ENCODE measurements around the gene MYMX. TPM values are rescaled to one million over a fixed set of nuclear protein-coding genes. Genes with fewer than 3 reads are reported as not detected.

The MYMX gene
- total and polyA plus RNA-seq, 5 experiments from 2014 or later = not detected

- Mint-ChIP-seq H3K4me3 (peak overlapping the region in 9 of 10 donors; percentile 59 to 98 (median 90)), H3K36me3 (no peaks in the 10 kb centered on the region), H3K27me3 (peaks cover 0 to 13% (median 7%) of the 10 kb centered on the region in 5 donors), H3K27ac (peak overlapping the region; percentile 57 to 97 (median 89)), H3K4me1 (peaks cover 27 to 67% (median 54%) of the 10 kb centered on the region in 4 donors), H3K9me3 (no peaks in the 10 kb centered on the region)
- ATAC-seq (no peak), DNase-seq (no peak)
- POLR2A ChIA-PET = interaction anchor here (1.1 to 3.2 kb wide), 2 partner anchors 9 to 20 kb away, joined by 3 to 27 read pairs; partner anchors contain the start of genes HSP90AB1 and SLC35B2
These were observed 49.6 kb downstream of the MYMX start for GRCh38 chr6:44266347-44266746.

GRCh38 chr6:44267252-44267651, 50.5 kb downstream of the MYMX start:
- ATAC-seq (no peak), DNase-seq (no peak)
- peaks cover 2 to 20% (median 12%) of the 10 kb centered on the region in 5 donors for H3K27me3 Mint-ChIP-seq
- POLR2A ChIA-PET = interaction anchor here (3.2 kb wide), 1 partner anchor 20 kb away, joined by 27 read pairs; the partner anchor contains the start of gene HSP90AB1
- H3K27ac Mint-ChIP-seq = peak overlapping the region in 7 of 10 donors; percentile 56 to 96 (median 89)
- no peaks in the 10 kb centered on the region for H3K36me3 Mint-ChIP-seq
- H3K4me1 Mint-ChIP-seq = peaks cover 27 to 66% (median 49%) of the 10 kb centered on the region in 4 donors
- H3K4me3 Mint-ChIP-seq = peak overlapping the region in 2 of 10 donors; percentile 41 to 98
- H3K9me3 Mint-ChIP-seq = no peaks in the 10 kb centered on the region

Other genes starting within 250 kb of the MYMX start
- 10 to 100 TPM; 17.0 to 20.4 TPM for gene MRPL14, start 89.5 kb upstream of the MYMX start, total RNA-seq
- 10 to 100 TPM; 76.5 to 89.3 (median 80.3) TPM for gene MRPL14, start 89.5 kb upstream of the MYMX start, polyA plus RNA-seq
- gene TMEM63B, start 89.4 kb upstream of the MYMX start, total RNA-seq = 10 to 100 TPM; 15.5 to 15.9 TPM
- gene TMEM63B, start 89.4 kb upstream of the MYMX start, polyA plus RNA-seq = 1 to 10 TPM in 1 of 3 donors, under 1 TPM in 2; 0.26 to 2.2 (median 0.96) TPM
- gene CAPN11, start 58.1 kb upstream of the MYMX start, total RNA-seq = not detected
- gene CAPN11, start 58.1 kb upstream of the MYMX start, polyA plus RNA-seq = not detected
- 1 to 10 TPM; 1.3 to 2.3 TPM for gene SLC29A1, start 6.7 kb downstream of the MYMX start, total RNA-seq
- gene SLC29A1, start 6.7 kb downstream of the MYMX start, polyA plus RNA-seq = 1 to 10 TPM; 2.0 to 2.6 (median 2.5) TPM
- gene HSP90AB1, start 30.2 kb downstream of the MYMX start, total RNA-seq = 100 to 1,000 TPM; 480 to 502 TPM
- 100 to 1,000 TPM; 420 to 607 (median 518) TPM for gene HSP90AB1, start 30.2 kb downstream of the MYMX start, polyA plus RNA-seq
- gene SLC35B2, start 40.6 kb downstream of the MYMX start, total RNA-seq = 10 to 100 TPM; 18.0 to 18.3 TPM
- gene SLC35B2, start 40.6 kb downstream of the MYMX start, polyA plus RNA-seq = 10 to 100 TPM; 31.9 to 40.1 (median 39.0) TPM
- gene NFKBIE, start 48.6 kb downstream of the MYMX start, total RNA-seq = 10 to 100 TPM; 11.4 to 14.4 TPM
- gene NFKBIE, start 48.6 kb downstream of the MYMX start, polyA plus RNA-seq = 1 to 10 TPM; 2.7 to 4.1 (median 3.6) TPM
- gene TMEM151B, start 53.5 kb downstream of the MYMX start, total RNA-seq = not detected
- gene TMEM151B, start 53.5 kb downstream of the MYMX start, polyA plus RNA-seq = not detected
- gene AARS2, start 96.4 kb downstream of the MYMX start, total RNA-seq = 10 to 100 TPM; 23.8 to 24.1 TPM
- gene AARS2, start 96.4 kb downstream of the MYMX start, polyA plus RNA-seq = 10 to 100 TPM in 1 of 3 donors, 1 to 10 TPM in 2; 5.2 to 13.5 (median 6.3) TPM
- not detected for gene SPATS1, start 125.7 kb downstream of the MYMX start, total RNA-seq
- not detected for gene SPATS1, start 125.7 kb downstream of the MYMX start, polyA plus RNA-seq
- gene CDC5L, start 170.8 kb downstream of the MYMX start, total RNA-seq = 10 to 100 TPM; 21.7 to 21.8 TPM
- 10 to 100 TPM in 2 of 3 donors, 1 to 10 TPM in 1; 9.6 to 14.9 (median 12.9) TPM for gene CDC5L, start 170.8 kb downstream of the MYMX start, polyA plus RNA-seq

Data from naive thymus-derived CD8-positive, alpha-beta T cell (primary cell).